ENCODE results near the gene IFT122.

- no peak for TF ChIP-seq POLR2A (IDR thresholded peaks at IDR 0.05)
- TF ChIP-seq CTCF (IDR thresholded peaks at IDR 0.05) = no peak
Observed at GRCh38 chr3:129434140-129434539, 5.9 kb upstream of the IFT122 start.
